Ecto neural progenitor cell (in vitro differentiated cells): Measurements from ENCODE around the gene BACE2.

Experiments used
- DNase-seq: peaks from one replicate; pipeline ENCODE4 v3.0.0-alpha.2; 2018; ENCODE audit warnings: low spot score

The BACE2 gene

DNA sequence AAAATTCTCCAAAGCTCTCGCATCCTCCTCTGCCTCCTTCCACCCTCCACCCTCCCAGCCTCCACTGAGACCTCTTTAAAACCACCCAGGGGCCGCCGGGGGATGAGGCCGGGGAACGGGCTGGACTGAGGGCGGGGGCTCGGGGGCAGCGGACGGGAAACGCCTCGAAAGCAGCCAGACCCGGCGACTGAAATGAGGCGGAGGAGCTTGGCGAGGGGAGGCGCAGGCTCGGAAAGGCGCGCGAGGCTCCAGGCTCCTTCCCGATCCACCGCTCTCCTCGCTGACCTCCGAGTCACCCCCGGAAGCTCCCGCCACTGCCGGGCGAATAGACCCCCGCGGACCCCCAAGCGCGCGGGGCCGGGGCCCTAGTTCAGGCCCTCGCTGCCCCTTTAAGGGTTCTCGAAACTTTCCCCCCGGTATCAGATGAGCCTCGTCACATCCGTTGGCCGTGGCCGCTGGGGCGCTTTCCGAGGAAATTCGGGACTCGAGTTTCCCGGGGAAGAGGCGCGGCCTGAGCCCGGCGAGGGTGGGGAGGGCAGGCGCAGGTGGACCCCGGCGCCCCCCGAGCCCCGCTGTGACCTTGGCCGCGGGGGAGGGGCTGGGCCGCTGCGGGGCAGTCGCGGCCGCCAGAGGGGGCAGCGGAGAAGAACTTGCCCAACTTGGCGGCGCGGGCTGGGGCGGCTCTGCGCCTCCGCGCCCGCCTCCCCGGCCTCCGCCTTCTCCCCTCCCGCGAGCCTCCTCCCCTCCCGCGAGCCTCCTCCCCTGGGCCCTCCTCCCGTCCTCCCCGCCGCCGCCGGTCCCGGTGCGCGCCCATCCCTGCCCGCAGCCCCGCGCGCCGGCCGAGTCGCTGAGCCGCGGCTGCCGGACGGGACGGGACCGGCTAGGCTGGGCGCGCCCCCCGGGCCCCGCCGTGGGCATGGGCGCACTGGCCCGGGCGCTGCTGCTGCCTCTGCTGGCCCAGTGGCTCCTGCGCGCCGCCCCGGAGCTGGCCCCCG, at the start of gene BACE2:
BACE2 (plus strand) TSS at position 813 of the 995 bp plus-strand sequence; CDS start at position 917, 104 bp downstream.
- peak; percentile 82 for DNase-seq

DNA sequence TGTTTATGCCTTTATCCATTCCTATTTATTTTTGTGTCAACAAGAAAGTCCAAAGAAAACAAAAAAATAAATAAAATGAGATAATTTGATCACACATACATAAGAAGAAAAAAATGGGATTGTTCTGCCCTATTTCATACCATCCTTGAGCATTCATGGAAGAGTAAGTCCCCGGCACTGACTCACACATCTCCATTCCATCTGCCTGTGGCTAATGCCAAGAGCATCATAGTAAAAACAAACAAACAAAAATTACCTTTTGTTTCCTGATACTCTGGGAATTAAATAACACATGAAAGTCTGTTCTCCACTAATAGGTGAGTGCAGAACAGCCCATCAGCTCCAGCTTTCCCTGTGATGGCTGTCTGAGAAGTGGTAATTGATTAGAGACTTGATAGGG, 48.1 kb upstream of the BACE2 start:
- no peak for DNase-seq

DNA sequence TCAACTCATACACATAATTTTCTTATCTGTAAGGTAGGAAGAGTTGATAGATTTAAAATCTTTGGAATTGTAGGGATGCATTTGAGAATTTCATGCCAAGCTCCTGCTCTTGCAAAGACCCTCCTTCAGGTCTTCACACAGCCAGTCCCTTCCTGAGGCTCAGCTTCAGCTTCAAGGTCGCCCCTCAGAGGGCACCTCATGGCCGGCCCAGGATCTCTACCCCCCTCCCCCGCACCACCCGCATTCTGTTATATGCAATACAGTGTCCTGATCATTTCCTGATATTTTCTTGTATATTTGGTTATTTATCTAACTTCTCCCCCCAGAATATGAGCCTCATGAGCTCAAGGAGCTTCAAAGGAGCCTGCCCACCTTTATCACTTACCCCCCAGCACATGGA, 47.0 kb upstream of the BACE2 start:
- no peak for DNase-seq

DNA sequence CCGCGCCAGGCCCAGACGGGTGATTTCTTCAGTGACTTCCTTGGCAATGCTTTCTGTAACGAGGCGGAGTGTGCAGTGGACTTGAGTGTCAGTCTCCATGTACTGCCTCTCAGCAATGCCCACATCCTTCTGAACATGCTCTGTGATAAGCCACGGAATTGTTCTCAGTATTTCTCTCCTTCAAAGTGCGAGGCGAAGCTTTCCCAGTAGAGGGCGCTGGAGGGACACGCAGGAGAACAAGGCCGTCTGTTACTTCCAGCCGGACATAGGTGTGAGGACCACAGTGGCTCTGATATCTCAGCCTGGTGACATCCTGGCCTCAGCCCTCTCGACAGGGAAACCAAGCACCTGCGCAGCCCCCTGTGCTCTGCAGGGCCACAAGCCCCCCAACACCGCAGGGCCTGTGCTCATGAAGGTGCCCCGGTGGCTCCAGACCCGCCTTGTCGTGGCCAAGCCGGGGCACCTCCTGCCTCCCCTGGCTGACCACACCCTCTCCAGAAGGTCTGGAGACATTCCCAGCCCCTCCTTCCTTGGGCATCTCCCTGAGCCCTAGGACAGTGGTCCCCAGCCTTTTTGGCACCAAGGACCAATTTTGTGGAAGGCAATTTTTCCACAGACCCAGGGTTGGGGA, 46.1 kb upstream of the BACE2 start:
- DNase-seq: peak; percentile 86

DNA sequence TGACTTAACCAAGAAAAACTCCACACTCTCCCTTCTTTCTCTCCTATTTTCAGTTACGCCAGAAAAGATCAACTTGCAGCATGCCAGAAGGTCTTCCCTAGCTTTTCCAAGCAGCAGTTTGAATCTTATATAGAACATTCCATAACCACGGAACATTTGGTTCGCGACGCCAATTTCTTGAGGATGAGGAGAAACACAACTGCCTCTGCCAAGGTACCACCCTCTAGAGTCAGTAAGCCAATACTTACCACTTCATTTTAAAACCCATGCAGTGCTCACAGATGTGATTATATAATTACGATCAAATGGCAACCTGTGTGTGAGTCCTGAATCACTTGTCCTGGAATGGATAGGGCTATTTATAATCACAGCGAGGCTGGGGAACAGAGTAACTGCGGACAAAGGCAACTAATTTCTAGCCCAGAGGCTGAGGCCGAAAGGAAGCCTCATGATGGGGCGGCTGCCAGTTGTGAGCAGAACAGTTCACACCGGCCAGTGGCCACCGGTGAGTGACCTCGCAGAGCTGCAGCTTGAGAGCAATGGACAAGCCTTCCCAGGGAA, 43.2 kb upstream of the BACE2 start:
- no peak for DNase-seq

DNA sequence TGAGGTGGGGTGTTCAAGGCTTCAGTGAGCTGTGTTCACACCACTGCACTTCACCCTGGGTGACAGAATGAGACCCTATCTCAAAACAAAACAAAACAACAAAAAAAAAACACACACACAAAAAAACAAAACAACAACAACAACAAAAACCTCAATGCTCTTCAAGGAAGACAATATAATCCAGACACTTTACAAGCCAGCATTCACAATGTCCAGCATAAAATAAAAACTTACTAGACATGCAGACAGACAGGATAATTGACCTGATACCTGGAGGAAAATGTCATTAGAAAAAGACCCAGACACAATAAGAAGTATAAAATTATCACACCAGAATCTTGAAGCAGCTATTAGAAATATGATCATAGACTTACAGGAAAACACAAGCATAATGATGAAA, 39.0 kb upstream of the BACE2 start:
- no peak for DNase-seq

DNA sequence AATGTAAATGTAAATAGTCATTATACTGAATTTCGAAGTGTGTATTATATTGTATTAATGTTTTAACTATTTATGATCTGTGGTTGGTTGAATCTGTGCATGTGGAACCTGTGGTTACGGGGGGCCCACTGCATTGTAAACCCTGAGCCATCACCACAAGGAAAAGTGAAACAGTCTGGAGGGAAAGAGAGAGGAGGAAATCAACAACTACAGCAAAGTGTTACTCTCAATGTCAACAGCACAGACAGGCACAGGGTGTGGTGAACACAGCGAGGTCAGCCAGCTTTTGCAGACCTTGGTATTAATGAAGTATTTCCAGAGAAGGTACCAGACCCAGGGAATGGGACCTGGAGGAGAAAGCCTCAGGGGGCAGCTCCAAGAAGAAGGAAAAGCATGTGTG, 37.1 kb upstream of the BACE2 start:
- no peak for DNase-seq

DNA sequence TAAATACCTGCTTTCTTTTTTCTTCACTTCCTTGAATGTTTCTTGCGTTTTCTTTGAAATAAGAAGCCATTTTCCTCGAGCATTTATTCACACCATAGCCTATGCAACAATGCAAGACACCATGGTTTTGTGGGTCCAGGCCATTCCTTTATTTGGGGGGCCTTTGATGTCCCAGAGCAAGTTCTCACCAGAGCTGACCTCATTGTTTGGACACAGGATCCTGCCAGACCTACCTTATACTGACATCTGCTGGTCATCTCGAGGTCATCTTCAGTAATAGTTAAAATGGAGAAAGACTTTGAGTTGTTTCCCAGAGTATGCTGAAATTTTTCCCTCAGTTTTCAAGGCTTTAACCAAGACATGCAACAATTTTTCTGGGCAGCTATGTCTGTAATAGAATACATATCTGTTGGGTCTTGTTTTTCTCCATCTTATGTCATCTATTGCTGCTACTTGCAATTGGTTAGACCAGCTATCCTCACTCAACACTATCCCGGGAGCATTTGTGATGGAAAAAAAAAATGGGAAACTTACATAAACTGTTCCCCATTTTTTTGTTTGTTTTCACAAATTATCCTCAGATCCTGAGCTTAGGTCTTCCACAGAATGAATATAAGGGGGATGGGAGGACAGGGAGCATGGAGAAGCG, 34.0 kb upstream of the BACE2 start:
- DNase-seq: no peak

DNA sequence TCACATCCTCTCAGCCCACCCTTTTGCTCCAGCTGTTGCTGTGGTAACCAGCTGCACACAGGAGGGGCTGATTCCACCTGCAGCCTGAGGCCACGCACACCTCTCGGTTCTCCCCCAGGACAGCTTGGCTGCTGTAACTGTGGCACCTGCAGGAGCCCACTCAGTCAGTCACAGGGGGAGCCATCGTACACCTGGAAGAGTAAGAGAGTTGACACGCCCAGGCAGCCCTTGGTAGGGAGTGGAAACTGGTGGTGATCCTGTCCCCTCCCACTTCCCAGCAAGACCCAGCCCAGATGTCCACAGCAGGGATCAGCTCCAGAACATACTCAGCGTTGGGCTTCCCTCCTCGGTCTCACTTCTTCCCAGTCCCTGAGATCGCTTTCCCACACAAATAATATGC, 32.2 kb upstream of the BACE2 start:
- no peak for DNase-seq

DNA sequence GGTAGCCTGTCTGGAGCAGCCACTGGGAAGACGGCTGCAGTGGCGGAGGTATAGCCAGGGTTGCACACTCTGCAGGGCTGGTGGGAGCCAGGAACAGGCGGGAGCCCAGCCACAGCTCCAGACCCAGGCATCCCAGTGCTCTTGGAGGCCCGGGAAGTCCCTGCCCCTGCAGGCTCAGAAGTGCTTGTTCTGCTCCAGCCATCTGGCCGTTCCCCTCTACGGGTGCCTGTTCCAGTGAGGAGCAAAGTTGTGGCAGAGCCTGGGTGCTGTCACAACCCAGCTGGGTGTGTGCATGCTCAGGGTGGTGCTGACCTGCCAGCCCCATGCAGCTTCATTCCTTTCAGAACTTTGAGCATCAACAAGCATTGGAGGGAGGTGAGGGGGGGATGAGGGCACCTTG, 31.7 kb upstream of the BACE2 start:
- DNase-seq: no peak

DNA sequence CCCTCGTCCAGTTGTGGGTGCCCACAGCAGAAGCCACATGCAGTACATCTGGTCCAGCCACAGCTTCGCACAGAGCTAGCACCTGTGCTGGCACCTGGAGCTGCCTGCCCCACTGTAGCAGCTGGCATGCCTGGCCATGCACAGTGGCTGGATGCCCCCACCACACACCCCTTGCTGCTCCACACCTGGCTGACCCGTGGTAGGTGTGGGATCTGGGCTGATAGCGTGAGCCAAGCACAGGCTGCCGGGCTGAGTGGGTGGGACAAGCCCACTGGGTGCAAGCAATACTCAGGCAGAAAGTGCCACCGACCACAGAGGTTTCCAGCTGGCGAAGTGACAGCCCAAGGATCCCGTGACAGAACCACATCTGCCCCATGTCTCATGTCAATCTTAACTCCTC, 30.6 kb upstream of the BACE2 start:
- DNase-seq: no peak

DNA sequence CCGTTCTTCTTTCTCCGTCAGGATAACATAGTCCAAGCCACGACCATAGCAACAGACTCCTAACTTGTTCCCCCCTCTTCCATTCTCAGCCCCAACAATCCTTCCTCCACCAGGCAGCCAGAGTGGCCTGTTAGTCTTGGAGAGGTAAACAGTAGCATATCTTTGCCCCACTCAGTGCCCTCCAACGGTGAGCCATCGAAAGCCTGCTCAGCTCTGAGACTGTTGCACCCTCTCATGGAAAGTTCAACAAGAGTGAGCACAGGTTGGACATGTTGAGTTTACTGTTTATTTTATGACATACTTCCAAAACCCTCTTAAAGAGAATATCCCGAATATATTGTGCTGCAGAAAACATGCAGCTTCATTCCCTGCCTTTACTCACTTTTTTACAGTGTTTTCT, 30.1 kb upstream of the BACE2 start:
- DNase-seq: no peak

DNA sequence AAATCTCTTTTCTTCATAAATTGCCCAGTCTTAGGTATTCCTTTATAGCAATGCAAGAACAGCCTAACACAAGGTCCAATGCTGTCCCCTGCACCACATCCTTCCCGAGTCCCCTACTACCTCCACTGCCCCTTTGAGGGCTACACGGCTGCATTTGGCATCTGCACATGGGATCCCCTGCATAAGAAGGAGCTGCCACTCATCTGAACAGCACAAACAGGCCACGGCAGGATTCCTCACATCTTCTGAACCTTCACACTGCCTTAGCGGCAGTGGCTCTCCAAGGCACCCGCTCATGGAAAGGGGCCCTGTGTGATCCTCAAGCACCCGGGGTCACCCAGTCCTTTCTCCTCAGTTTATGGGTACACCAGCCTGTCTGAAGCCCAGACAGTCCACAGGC, 29.2 kb upstream of the BACE2 start:
- no peak for DNase-seq

DNA sequence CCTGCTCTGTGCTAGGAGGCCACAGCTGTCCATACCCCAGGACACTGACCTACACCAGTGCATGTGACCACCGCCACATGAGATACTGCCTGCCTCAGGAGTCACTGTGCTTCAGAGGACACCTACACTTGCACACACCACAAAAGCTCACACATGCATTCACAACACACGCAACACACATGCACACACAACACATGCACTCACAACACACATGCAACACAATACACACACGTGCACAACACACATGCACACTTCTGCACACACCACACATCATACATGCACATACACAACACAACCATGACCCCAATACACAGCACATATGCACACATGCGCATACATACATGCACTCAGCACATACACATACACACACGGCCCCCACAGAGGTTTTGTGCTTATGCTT, 28.7 kb upstream of the BACE2 start:
- no peak for DNase-seq

DNA sequence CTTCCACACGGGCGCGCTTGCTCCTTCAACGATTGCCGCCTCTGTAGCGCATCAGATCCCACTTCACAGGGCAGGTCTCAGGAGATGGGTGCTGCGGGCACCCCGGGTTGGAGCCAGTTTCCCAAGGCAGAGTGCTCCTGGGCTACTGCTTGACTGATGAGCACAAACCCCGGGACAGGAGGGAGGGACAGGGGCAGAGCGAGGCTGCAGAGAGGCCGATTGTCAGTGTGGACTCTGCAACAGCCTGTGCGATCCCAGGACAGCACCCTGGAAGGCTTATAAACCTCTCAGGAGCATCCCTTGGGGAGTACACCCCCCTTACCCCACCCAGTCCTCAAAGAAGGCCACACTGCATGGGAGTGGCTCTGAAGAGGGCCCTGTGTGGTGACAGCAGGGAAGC, 28.0 kb upstream of the BACE2 start:
- DNase-seq: no peak

DNA sequence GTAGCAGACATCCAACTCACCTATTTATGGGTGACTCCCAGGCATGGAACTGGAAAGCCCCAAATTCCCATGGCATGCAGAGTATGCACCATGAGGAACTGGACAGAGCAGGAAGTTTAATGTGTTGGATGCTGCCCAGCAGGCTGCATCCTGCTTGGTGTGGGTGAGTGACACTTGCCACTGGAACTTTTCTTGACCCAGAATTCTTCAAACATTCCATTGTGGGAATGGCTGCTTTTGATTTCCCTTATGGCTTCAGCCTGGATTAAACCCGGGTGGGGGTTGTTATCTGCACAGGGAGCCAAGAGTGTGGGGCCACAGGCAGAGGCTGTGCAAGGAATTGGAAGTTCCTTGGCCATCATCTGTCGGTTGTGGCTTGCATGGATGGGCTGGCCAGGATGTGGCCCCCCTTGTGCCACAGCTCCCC, 26.9 kb upstream of the BACE2 start:
- no peak for DNase-seq

DNA sequence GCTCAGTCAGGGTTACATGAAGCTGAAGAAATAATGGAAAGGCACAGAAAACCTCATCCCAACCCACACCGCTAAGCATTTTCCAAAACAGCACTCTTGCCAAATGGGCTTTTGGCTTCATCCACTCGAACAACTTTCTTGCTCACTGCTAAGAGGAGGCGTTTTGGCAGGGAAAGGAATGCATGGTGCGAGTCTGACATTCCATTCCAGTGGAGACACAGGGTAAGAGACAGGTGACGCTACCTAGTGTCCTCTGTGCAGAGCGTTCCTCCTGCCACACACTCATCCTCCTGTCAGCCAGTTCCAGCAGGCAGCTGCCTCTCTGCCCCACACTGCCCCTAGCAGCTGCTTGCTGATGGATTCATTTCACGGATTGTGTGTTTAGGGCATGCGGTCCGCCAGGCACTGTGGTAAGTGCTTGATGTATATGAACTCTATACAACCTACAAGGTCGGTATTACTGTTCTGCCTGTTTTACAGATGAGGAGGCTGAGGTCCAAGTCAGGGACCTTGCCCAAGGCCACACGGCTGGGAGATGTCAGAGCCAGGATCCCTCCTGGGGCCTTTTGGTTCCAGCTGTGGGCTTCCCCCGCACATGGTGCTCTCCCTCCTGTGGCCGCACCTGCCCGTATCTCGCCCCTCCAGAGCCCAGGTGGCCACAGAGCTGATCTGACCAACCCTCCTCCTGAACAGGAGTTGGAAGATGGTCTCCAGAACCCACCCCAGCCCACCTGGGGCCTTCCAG, 25.7 kb upstream of the BACE2 start:
- DNase-seq: no peak

DNA sequence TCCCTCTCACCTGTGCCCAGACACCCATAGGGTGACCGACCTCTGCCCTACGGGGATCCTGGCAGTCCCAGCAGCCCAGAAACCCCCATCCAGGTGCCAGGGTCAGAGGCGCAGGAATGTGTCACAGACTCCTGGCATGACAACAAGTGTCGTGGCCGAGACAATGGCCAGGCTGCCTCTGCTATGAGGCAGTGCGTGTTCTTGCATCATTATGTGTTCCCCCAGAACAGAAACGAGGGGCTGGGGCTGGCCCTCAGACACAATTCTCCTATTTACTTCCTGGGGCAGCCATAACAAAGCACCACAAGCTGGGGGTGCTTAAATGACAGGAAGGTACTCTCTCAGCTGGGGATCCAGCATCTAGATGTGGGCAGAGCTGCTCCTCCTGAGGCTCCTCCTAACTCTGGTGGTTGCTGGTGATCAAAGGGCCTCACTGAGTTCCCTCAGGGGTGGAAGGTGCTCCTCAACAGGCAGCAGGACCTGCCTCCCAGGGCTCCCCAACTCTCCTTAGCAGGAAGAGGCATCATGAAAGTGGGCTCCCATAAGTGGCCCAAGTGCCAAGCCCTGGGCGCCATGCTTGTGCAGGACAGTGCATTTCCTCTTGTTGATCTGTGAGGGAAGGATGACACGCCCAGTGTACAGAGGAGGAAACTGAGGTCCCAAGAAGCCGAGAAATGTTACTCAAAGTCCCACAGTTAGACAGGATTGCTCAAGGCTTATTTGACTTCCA, 24.2 kb upstream of the BACE2 start:
- no peak for DNase-seq

DNA sequence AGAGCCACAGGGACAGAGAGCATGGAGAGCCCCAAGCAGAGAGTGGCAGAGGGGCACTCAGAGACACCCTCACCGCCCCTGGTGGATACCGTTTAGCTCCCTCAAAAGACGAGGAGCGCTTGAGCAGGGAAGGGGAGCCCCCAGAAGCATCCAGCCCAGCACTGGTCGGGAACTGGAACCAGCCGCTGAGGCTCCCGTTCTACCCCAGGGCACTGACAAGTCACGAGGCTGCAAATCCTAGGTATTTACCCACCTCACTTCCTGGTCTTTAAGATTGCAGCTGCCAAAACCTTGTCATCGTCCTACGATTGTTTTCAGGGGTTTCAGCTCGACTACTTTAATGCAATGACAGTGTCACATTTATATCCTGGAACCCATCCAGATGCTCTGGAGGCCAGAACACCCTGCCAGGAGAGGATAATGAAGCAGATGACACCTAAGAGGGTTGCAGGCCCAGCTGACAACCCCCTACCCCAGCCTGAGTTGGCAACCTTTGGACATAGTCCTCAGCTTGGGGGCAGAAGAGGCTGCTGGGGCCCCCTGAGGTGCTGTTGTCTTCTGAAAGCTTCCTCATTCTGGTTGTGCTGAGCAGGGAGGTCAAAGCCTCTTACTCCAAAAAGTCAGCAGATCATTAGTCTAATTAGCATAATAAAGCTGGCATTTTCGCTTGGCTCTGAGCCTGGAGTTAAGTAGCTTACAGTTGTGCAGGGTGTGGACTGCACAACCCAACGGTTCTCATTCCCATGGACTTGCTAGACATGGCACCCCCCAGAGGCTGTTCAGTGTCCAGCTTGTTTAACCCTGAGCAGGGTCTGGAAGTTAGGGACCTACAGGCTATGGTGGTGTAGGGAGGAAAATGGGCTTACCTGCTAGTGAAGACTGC, 20.6 kb upstream of the BACE2 start:
- DNase-seq: no peak

DNA sequence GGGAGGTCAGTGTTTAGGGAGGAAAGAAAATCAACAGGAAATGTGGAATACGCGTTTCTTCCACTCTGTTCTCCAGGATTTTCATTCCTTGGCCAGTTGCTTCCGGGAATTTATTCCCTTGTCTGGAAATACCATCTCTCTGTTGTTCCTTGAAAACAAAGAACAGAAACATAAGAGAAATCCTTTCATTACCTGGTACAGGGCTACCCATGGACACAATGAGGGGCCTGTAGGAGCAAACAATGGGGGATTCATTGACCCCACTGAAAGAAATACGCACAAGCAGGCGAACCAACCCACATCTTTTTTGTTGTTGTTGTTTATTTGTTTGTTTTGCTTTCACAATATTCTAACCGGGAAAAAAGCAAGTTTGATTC, 20.0 kb upstream of the BACE2 start:
- DNase-seq: no peak
